Rectal smooth muscle tissue (tissue), 1 donor: ENCODE measurements around the gene DLGAP1.
"Not testable (repeated sequence)": the region's sequence is repeated elsewhere in the genome, so short reads cannot be mapped to it uniquely, and the experiment has no call there.

Source experiments
- H3K27ac ChIP-seq: one replicate; pipeline ENCODE4 v1.7.0; 2013; ENCODE audit warnings: low read depth, low read length, inconsistent platforms
- H3K27me3 ChIP-seq: one replicate; pipeline ENCODE4 v1.7.0; 2013; ENCODE audit warnings: low read length; ENCODE audit not compliant: control insufficient read depth, insufficient read depth
- H3K36me3 ChIP-seq: one replicate; pipeline ENCODE4 v1.7.0; 2013; ENCODE audit warnings: low read length; ENCODE audit not compliant: control insufficient read depth, insufficient read depth
- H3K4me1 ChIP-seq: one replicate; pipeline ENCODE4 v1.7.0; 2013; ENCODE audit warnings: low read length; ENCODE audit not compliant: control insufficient read depth, insufficient read depth
- H3K4me3 ChIP-seq: one replicate; pipeline ENCODE4 v1.7.0; 2013; ENCODE audit warnings: low read length
- H3K9ac ChIP-seq: one replicate; pipeline ENCODE4 v1.7.0; 2013; ENCODE audit warnings: low read length

Gene DLGAP1

DNA sequence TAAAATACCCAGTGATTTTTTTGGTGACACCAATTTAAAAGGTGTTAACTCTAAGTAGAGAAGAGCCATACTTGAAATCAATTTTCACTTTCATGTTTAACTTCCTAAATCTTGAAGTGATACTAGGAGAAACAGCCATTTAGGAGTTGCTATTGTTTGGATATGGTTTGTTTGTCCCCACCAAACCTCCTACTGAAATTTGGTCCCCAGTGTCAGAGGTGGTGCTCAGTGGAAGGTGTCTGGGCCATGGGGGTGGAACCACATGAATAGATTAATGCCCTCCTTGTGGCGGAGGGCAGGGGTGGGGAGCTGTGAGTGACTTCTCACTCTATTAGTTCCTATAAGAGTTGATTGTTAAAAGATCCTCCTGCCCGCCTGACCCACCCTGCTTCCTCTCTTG, 377.9 kb downstream of the DLGAP1 start:
- Histone ChIP-seq H3K4me1 (no peaks in the 10 kb centered on the region), H3K9ac (no peak overlapping the region), H3K36me3 (no peaks in the 10 kb centered on the region), H3K27ac (no peak overlapping the region), H3K27me3 (no peaks in the 10 kb centered on the region), H3K4me3 (no peak overlapping the region)

GRCh38 chr18:4074647-4075046, 380.5 kb downstream of the DLGAP1 start:
- H3K27ac ChIP-seq = no peak overlapping the region
- H3K27me3 ChIP-seq = no peaks in the 10 kb centered on the region

GRCh38 chr18:4069183-4069582, 385.9 kb downstream of the DLGAP1 start:
- Histone ChIP-seq H3K4me3 (no peak overlapping the region), H3K4me1 (no peaks in the 10 kb centered on the region), H3K36me3 (no peaks in the 10 kb centered on the region), H3K27me3 (no peaks in the 10 kb centered on the region), H3K9ac (no peak overlapping the region), H3K27ac (no peak overlapping the region)

More at GRCh38 chr18:4074647-4075046, 380.5 kb downstream of the DLGAP1 start:
- Histone ChIP-seq H3K36me3 (no peaks in the 10 kb centered on the region), H3K9ac (no peak overlapping the region), H3K4me1 (no peaks in the 10 kb centered on the region), H3K4me3 (no peak overlapping the region)

- Histone ChIP-seq H3K27ac (no peak overlapping the region), H3K36me3 (no peaks in the 10 kb centered on the region), H3K27me3 (no peaks in the 10 kb centered on the region), H3K4me3 (no peak overlapping the region), H3K9ac (no peak overlapping the region), H3K4me1 (no peaks in the 10 kb centered on the region)
Observed at GRCh38 chr18:4068552-4069158, 386.5 kb downstream of the DLGAP1 start.

- no peak overlapping the region for H3K9ac ChIP-seq
- no peaks in the 10 kb centered on the region for H3K36me3 ChIP-seq
- no peaks in the 10 kb centered on the region for H3K27me3 ChIP-seq
- no peak overlapping the region for H3K4me3 ChIP-seq
- H3K27ac ChIP-seq = no peak overlapping the region
- no peaks in the 10 kb centered on the region for H3K4me1 ChIP-seq
Observed at GRCh38 chr18:4063545-4063944, 391.6 kb downstream of the DLGAP1 start.

GRCh38 chr18:4060427-4061281, 394.5 kb downstream of the DLGAP1 start:
- no peaks in the 10 kb centered on the region for H3K27me3 ChIP-seq
- H3K36me3 ChIP-seq = no peaks in the 10 kb centered on the region
- H3K4me1 ChIP-seq = no peaks in the 10 kb centered on the region
- no peak overlapping the region for H3K9ac ChIP-seq
- H3K4me3 ChIP-seq = no peak overlapping the region
- no peak overlapping the region for H3K27ac ChIP-seq

DNA sequence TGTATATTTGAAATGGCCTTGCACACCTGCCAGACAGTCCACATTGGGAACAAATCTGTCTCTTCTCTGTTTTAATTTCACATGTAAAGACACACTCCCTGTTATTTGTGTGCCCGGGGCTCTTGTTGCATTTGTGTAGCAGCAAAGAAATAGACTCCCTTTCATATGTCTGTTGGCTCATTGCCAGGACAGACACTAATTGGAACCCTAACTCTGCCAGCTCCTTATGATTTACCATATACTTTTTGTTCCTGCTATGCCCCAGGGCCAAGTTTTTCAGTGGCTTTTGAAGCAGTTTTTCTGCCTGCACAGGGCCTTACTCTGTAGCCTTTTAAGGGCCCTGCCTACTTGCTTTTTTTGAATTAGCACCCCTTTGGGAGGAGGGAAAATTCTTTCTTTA, 396.9 kb downstream of the DLGAP1 start:
- Histone ChIP-seq H3K9ac (no peak overlapping the region), H3K27me3 (no peaks in the 10 kb centered on the region), H3K27ac (no peak overlapping the region), H3K4me3 (no peak overlapping the region), H3K36me3 (no peaks in the 10 kb centered on the region), H3K4me1 (no peaks in the 10 kb centered on the region)

GRCh38 chr18:4040391-4041092, 414.6 kb downstream of the DLGAP1 start:
- Histone ChIP-seq H3K27ac (no peak overlapping the region), H3K4me3 (no peak overlapping the region), H3K4me1 (no peaks in the 10 kb centered on the region), H3K27me3 (no peaks in the 10 kb centered on the region), H3K9ac (no peak overlapping the region), H3K36me3 (no peaks in the 10 kb centered on the region)

DNA sequence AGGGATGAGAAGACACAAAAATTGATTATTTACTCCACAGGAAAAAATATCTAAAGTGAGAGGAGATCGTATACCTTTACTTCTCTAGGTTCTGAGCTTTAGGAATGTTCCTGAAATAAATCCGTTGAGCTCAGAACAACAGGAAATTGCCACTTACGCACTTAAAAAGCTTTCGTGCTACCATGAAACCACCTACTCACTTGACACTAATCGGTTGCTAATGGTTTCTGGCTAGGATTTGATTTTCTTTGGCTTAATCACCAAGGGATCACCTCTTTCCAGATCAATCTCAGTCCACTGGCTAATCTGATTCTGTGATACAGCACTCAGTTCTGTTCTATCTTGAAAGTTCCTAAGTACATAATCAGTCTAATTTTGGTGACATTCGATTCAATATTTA, 419.6 kb downstream of the DLGAP1 start:
- H3K27me3 ChIP-seq = no peaks in the 10 kb centered on the region
- no peak overlapping the region for H3K4me3 ChIP-seq
- no peak overlapping the region for H3K9ac ChIP-seq
- H3K36me3 ChIP-seq = no peaks in the 10 kb centered on the region
- H3K27ac ChIP-seq = no peak overlapping the region
- no peaks in the 10 kb centered on the region for H3K4me1 ChIP-seq

DNA sequence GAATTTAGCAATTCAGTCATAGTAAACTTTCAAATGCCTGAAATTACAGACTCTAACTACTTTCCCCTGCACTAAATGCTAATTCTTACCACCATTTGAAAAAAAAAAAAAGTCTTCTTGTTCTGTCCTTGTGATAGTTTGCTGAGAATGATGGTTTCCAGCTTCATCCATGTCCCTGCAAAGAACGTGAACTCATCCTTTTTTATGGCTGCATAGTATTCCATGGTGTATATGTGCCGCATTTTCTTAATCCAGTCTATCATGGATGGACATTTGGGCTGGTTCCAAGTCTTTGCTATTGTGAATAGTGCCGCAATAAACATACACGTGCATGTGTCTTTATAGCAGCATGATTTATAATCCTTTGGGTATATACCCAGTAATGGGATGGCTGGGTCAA, 420.3 kb downstream of the DLGAP1 start:
- H3K4me3 ChIP-seq, H3K4me1 ChIP-seq, H3K36me3 ChIP-seq, H3K9ac ChIP-seq, H3K27me3 ChIP-seq, H3K27ac ChIP-seq: not testable (repeated sequence)

DNA sequence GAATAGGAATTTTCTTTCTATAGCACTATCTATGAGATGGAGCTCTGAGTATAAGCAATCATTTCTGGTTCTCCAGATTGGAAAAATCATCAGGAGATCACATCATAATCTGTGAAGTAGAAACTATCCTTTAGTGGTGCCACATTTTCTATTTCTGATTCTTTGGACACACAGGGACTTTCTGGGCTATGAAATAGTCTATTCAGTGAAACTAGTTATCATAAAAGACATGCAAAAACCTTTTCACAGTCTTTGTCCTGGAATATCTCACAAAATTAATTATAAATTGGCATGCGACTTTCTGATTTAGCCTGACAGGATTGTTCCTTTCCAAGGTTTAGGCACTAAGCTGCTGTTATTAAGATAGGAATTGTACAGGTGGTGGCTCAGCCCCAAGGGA, 428.6 kb downstream of the DLGAP1 start:
- Histone ChIP-seq H3K4me3 (no peak overlapping the region), H3K27me3 (no peaks in the 10 kb centered on the region), H3K36me3 (no peaks in the 10 kb centered on the region), H3K4me1 (no peaks in the 10 kb centered on the region), H3K27ac (no peak overlapping the region), H3K9ac (no peak overlapping the region)

GRCh38 chr18:4024702-4025101, 430.4 kb downstream of the DLGAP1 start:
- Histone ChIP-seq H3K4me3 (no peak overlapping the region), H3K9ac (no peak overlapping the region), H3K36me3 (no peaks in the 10 kb centered on the region), H3K4me1 (no peaks in the 10 kb centered on the region), H3K27ac (no peak overlapping the region), H3K27me3 (no peaks in the 10 kb centered on the region)
